ENCODE results near the gene HAPLN2.

GRCh38 chr1:156665539-156665938, 46.3 kb downstream of the HAPLN2 start:
- TF ChIP-seq, protein P1, sequence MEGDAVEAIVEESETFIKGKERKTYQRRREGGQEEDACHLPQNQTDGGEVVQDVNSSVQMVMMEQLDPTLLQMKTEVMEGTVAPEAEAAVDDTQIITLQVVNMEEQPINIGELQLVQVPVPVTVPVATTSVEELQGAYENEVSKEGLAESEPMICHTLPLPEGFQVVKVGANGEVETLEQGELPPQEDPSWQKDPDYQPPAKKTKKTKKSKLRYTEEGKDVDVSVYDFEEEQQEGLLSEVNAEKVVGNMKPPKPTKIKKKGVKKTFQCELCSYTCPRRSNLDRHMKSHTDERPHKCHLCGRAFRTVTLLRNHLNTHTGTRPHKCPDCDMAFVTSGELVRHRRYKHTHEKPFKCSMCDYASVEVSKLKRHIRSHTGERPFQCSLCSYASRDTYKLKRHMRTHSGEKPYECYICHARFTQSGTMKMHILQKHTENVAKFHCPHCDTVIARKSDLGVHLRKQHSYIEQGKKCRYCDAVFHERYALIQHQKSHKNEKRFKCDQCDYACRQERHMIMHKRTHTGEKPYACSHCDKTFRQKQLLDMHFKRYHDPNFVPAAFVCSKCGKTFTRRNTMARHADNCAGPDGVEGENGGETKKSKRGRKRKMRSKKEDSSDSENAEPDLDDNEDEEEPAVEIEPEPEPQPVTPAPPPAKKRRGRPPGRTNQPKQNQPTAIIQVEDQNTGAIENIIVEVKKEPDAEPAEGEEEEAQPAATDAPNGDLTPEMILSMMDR (tag by site-specific recombination; IDR thresholded peaks at IDR 0.05): no peak
- TF ChIP-seq ZBTB48 (tag by site-specific recombination; IDR thresholded peaks at IDR 0.05): no peak
- TF ChIP-seq ZBTB11 (tag by site-specific recombination; conservative IDR thresholded peaks at IDR 0.05; ENCODE audit: low read depth): no peak
